Esophagus squamous epithelium (tissue), 5 donors: ENCODE results near the gene CHGA. TPM values are rescaled to one million over a fixed set of nuclear protein-coding genes. Genes with fewer than 3 reads are reported as not detected.

Experiments
- DNase-seq: peaks from one replicate; lab custom pipeline; 2025; lab: John Stamatoyannopoulos, UW
- H3K27ac ChIP-seq, 4 donors: fragments of 200-600 bp; sonication (generic); one replicate each; pipeline ENCODE4 v1.5.1; 2016 to 2019; ENCODE audit warnings: mild to moderate bottlenecking in 1 of 4
- H3K27me3 ChIP-seq, 4 donors: fragments of 200-600 bp; sonication (generic); 1 replicate in 3 of 4; 2 replicates in 1 of 4; pipeline versions ENCODE4 v1.5.1 to v1.6.0; 2017 to 2021; ENCODE audit warnings: antibody characterized with exemption in 1 of 4
- H3K36me3 ChIP-seq, 3 donors: fragments of 200-600 bp; sonication (generic); one replicate each; pipeline ENCODE4 v1.5.1; 2016 to 2019
- H3K4me1 ChIP-seq, 3 donors: fragments of 200-600 bp; sonication (generic); one replicate each; pipeline ENCODE4 v1.5.1; 2017 to 2019
- H3K4me3 ChIP-seq, 4 donors: fragments of 200-600 bp; sonication (generic); 1 replicate in 3 of 4; 2 replicates in 1 of 4; pipeline ENCODE4 v1.5.1; 2016 to 2019; ENCODE audit warnings: mild to moderate bottlenecking in 2 of 4, moderate library complexity in 1 of 4
- H3K9me3 ChIP-seq, 3 donors: fragments of 200-600 bp; sonication (generic); one replicate each; pipeline ENCODE4 v1.5.1; 2016 to 2019
- POLR2A ChIP-seq, 4 donors: fragments of 450-650 bp; IDR thresholded peaks; one replicate each; pipeline ENCODE4 v1.6.1; 2017; ENCODE audit warnings: antibody characterized with exemption in 4 of 4, mild to moderate bottlenecking in 4 of 4, moderate library complexity in 3 of 4
- WGBS, 2 donors: methylation state at CpG; one replicate each; pipeline ENCODE4 v1.1.5; 2018; 5-methylcytosine and 5-hydroxymethylcytosine counted together
- intact Hi-C: fragments of 100-400 bp; cut with DNase I; formaldehyde crosslinking; loops from one replicate; pipeline ENCODE4 v1.15.0; 2022
- total RNA-seq, 4 donors: library from RNA; depleted of rRNA; stranded (reverse); fragments of >200 nt; gene quantifications; one replicate each; pipeline ENCODE4 v1.1.0, GENCODE V29; 2016
- TF ChIP-seq, protein P1 (sequence below), 6 experiments: fragments of 450-650 bp in 4 of 6; fragments of 200-600 bp in 2 of 6; sonication (generic) in 2 of 6; IDR thresholded peaks; one replicate each; pipeline ENCODE4 v1.5.1; 2016 to 2019; ENCODE audit warnings: antibody characterized with exemption in 6 of 6, mild to moderate bottlenecking in 4 of 6, moderate library complexity in 4 of 6
- donor health status: DM: yes; HTN: yes; CAD: no.

CHGA gene
- total RNA-seq, 4 donors from 2014 or later, result 0.31 TPM; not detected in 3

DNA sequence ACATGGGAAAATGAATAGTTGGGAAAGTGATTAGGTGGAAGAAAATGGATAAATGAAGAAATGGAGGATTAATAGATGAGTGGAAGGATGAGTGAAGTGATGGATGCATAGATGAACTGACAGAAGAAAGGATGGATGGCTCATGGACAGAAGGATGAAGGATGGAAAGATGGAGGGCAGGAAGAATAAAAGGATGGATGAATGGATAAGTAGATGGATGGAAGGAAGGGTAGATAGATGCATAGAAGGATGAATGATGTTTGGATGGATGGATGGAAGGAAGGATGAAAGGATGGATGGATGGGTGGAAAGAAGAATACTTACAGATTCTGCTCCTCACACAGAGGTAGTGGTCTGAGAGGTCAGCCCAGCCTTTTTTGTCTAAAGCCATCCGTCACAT is 35.8 kb upstream of the CHGA start:
- intact Hi-C loops, result no loop called here
- no peaks in the 10 kb centered on the region for H3K4me1 ChIP-seq
- DNase-seq, result no peak
- 95 to 96% methylated on average over 1 of the region's 1 CpG for WGBS, 2 donors
- peaks cover 0 to 41% (median 0%) of the 10 kb centered on the region in 4 donors for H3K27me3 ChIP-seq
- H3K4me3 ChIP-seq, result no peak overlapping the region
- H3K27ac ChIP-seq, result no peak overlapping the region
- TF ChIP-seq, protein P1, sequence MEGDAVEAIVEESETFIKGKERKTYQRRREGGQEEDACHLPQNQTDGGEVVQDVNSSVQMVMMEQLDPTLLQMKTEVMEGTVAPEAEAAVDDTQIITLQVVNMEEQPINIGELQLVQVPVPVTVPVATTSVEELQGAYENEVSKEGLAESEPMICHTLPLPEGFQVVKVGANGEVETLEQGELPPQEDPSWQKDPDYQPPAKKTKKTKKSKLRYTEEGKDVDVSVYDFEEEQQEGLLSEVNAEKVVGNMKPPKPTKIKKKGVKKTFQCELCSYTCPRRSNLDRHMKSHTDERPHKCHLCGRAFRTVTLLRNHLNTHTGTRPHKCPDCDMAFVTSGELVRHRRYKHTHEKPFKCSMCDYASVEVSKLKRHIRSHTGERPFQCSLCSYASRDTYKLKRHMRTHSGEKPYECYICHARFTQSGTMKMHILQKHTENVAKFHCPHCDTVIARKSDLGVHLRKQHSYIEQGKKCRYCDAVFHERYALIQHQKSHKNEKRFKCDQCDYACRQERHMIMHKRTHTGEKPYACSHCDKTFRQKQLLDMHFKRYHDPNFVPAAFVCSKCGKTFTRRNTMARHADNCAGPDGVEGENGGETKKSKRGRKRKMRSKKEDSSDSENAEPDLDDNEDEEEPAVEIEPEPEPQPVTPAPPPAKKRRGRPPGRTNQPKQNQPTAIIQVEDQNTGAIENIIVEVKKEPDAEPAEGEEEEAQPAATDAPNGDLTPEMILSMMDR (IDR thresholded peaks at IDR 0.05), result no peak
- TF ChIP-seq POLR2A (IDR thresholded peaks at IDR 0.05), result no peak
- peaks cover 0 to 3% (median 0%) of the 10 kb centered on the region in 3 donors for H3K9me3 ChIP-seq
- no peaks in the 10 kb centered on the region for H3K36me3 ChIP-seq

DNA sequence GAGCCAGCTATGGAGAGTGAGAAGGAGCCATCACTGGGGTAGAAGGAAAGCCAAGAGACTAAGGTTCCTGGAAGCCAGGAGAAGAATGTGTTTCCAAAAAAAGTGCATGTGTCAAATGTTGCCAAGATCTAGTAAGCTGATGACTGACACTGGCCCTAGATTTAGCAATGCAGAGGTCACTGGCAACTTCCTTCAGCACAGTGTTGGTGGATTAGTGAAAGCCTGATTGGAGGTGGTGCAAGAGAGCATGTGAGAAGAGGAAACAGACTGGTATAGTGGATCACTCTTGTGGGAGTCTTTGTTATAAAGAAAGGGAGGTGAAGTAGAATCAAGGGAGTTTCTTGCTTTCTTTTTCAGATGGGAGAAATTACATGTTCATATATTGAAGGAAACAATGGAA is 34.1 kb upstream of the CHGA start:
- Histone ChIP-seq H3K9me3 (peaks cover 0 to 20% (median 14%) of the 10 kb centered on the region in 3 donors), H3K4me3 (no peak overlapping the region), H3K36me3 (no peaks in the 10 kb centered on the region), H3K27me3 (peaks cover 0 to 38% (median 0%) of the 10 kb centered on the region in 4 donors), H3K4me1 (no peaks in the 10 kb centered on the region), H3K27ac (no peak overlapping the region)
- DNase-seq, result no peak
- intact Hi-C loops, result no loop called here
- TF ChIP-seq, protein P1 (IDR thresholded peaks at IDR 0.05), result no peak
- no peak for TF ChIP-seq POLR2A (IDR thresholded peaks at IDR 0.05)

DNA sequence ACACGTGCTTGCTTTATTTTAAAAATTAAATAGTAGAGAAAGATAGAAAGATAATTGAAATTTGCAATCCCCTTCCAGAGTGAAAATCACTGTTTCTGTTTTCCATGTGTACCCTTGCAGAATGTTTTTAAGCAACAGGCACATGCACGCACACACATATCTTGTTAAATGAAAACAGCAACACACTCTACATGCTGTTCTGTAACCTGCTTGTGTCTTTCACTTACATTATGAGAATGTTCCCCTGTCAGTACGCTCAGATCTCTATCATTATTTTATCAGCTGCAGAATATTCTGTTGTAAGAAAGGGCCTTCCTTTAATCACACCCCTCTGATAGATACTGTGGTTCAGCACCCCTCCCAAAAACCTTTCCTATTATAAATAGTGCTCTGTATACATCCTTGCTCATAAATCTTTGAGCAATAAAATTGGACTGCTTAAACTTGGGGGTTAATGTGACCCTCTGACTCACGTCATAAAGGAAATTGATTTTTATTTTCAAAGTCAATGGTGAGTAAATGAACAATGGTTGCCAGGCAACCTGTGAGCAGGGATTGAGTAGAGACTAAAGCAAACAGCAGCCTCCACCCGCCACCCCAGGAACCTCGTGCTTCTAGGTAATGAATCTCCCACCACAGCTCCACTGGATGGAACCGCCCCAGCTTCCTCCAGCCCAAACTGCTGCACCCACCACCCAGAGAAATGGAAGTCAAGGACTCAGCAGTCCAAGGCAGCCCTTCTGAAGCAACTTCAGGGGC is 31.9 kb upstream of the CHGA start:
- Histone ChIP-seq H3K4me3 (no peak overlapping the region), H3K27me3 (peaks cover 0 to 28% (median 0%) of the 10 kb centered on the region in 4 donors), H3K4me1 (no peaks in the 10 kb centered on the region), H3K27ac (no peak overlapping the region), H3K9me3 (peaks cover 0 to 29% (median 14%) of the 10 kb centered on the region in 3 donors), H3K36me3 (no peaks in the 10 kb centered on the region)
- no peak for TF ChIP-seq POLR2A (IDR thresholded peaks at IDR 0.05)
- TF ChIP-seq, protein P1 (IDR thresholded peaks at IDR 0.05), result no peak
- no peak for DNase-seq
- whole genome bisulfite sequencing, 2 donors, result 34 to 48% methylated on average over 7 of the region's 7 CpGs
- intact Hi-C loops, result no loop called here

DNA sequence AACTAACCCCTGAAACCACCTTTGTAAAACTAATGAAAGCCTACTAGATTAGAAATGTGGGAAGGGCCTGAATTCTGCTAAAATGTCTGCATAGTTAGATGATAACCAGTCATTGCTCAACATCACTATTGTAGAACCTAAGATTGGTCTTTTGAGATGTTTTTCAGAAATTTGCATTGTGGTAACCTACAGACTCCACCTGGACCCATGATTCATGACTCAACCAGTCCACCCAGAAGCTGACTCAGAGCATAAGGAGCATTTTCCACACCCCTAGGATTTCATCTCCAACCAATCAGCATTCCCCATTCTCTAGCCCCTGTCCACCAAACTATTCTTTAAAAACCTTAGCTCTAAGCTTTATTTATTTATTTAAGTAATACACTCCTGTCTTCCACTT is 30.4 kb upstream of the CHGA start:
- TF ChIP-seq, protein P1 (IDR thresholded peaks at IDR 0.05), result no peak
- no peak for TF ChIP-seq POLR2A (IDR thresholded peaks at IDR 0.05)
- Histone ChIP-seq H3K27ac (no peak overlapping the region), H3K9me3 (peaks cover 0 to 29% (median 14%) of the 10 kb centered on the region in 3 donors), H3K36me3 (no peaks in the 10 kb centered on the region), H3K4me3 (no peak overlapping the region), H3K27me3 (peaks cover 0 to 18% (median 0%) of the 10 kb centered on the region in 4 donors), H3K4me1 (no peaks in the 10 kb centered on the region)
- intact Hi-C loops, result no loop called here
- DNase-seq, result no peak

DNA sequence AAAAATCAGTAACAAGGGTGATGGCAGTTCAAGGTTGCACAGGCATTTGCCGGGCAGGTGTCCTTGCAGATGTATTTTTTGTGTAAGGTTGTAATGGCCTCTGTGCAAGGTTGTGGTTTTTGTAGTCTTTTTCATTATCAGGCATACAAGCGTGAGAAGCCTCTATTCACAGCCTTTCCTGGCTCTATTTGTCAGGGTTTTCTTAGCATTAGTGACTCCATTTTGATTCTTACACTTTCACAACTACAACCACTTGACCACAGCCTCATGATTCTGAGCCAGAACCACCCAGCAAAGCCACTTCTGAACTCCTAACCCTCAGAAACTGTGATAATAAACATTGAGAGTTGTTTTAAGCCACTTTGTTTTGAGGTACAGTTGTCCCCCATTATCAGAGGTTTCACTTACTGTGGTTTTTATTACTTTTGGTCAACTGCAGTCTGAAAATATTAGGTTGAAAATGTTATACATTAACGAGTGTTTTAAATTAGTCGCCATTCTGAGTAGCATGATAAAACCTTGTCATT is 27.5 kb upstream of the CHGA start:
- H3K27me3 ChIP-seq, result peaks cover 0 to 36% (median 0%) of the 10 kb centered on the region in 4 donors
- peaks cover 0 to 29% (median 14%) of the 10 kb centered on the region in 3 donors for H3K9me3 ChIP-seq
- WGBS, 2 donors, result 82% methylated on average over 4 of the region's 4 CpGs
- intact Hi-C loops, result no loop called here
- no peak for DNase-seq
- no peaks in the 10 kb centered on the region for H3K4me1 ChIP-seq
- no peak for TF ChIP-seq POLR2A (IDR thresholded peaks at IDR 0.05)
- TF ChIP-seq, protein P1 (IDR thresholded peaks at IDR 0.05), result no peak
- no peaks in the 10 kb centered on the region for H3K36me3 ChIP-seq
- no peak overlapping the region for H3K27ac ChIP-seq
- no peak overlapping the region for H3K4me3 ChIP-seq
